ENCODE measurements around the gene AMOT. TPM values are rescaled to one million over a fixed set of nuclear protein-coding genes. Genes with fewer than 3 reads are reported as not detected.

AMOT gene
- polyA plus RNA-seq, 1 donor (not counting 4 experiments of a cell fraction or from before 2014, with no cell fraction given) = 0.21 TPM

- DNase-seq (ENCODE audit: low read depth, low spot score) (no peak), FAIRE-seq (no peak)
- peaks cover 12% of the 10 kb centered on the region for H3K27me3 ChIP-seq (ENCODE audit: control insufficient read depth, extremely low read depth, insufficient read depth, low read length)
- H4K20me1 ChIP-seq (ENCODE audit: control insufficient read depth, extremely low read depth, insufficient read depth, low read length) = no peaks in the 10 kb centered on the region
- no peaks in the 10 kb centered on the region for H3K9me1 ChIP-seq (ENCODE audit: control insufficient read depth, extremely low read depth, insufficient read depth, low read length)
- no peaks in the 10 kb centered on the region for H3K79me2 ChIP-seq (ENCODE audit: control insufficient read depth, insufficient read depth, low read length)
- dilution Hi-C loops (cut with MboI; ENCODE audit: extremely low pct_ligation_motif_present, low sequenced_read_pairs) = no loop called here
- no peak overlapping the region for H3K9ac ChIP-seq (ENCODE audit: control insufficient read depth, extremely low read depth, insufficient read depth, low read length)
- H3K27ac ChIP-seq (ENCODE audit: control insufficient read depth, insufficient read depth, low read length) = no peak overlapping the region
- H3K4me2 ChIP-seq (ENCODE audit: control insufficient read depth, extremely low read depth, insufficient read depth, low read depth, low read length) = no peak overlapping the region
- H3K4me1 ChIP-seq (ENCODE audit: control insufficient read depth, extremely low read depth, insufficient read depth, low read length) = no peaks in the 10 kb centered on the region
- no peaks in the 10 kb centered on the region for H3K36me3 ChIP-seq (ENCODE audit: control insufficient read depth in 2 of 2, extremely low read depth in 1 of 2, insufficient read depth in 2 of 2, low read length in 2 of 2)
- TF ChIP-seq CTCF (optimal IDR thresholded peaks at IDR 0.05 in 1 of 3, IDR thresholded peaks at IDR 0.05 in 1 of 3, conservative IDR thresholded peaks at IDR 0.05 in 1 of 3; ENCODE audit: extremely low read depth in 1 of 3, insufficient read depth in 2 of 3, low read length in 3 of 3) (no peak), EZH2 (IDR thresholded peaks at IDR 0.05; ENCODE audit: low read length) (no peak)
- no peaks in the 10 kb centered on the region for H3K9me3 ChIP-seq (ENCODE audit: control insufficient read depth, low read depth, low read length)
- no peak overlapping the region for H2AFZ ChIP-seq (ENCODE audit: control insufficient read depth, low read length)
- H3K4me3 ChIP-seq (ENCODE audit: control insufficient read depth in 2 of 3, extremely low read depth in 1 of 3, insufficient read depth in 2 of 3, low read depth in 1 of 3, low read length in 3 of 3) = no peak overlapping the region
These were observed 108.8 kb downstream of the AMOT start for GRCh38 chrX:112731793-112732192.

Small RNAs within 50 kb of the gene (small RNA-seq; reads per million reads assigned to genes)
- 0 reads per million in 3 experiments for gene RN7SL266P (ENCODE audit: insufficient read length in 3 of 3, low read depth in 3 of 3, low replicate concordance in 1 of 3)

Other genes with a start within 250 kb of the AMOT start
- gene LHFPL1, start 160.9 kb downstream of the AMOT start, polyA plus RNA-seq = not detected in 3 replicates

Data from keratinocyte (primary cell).